ENCODE measurements around the gene CLK4.

DNA sequence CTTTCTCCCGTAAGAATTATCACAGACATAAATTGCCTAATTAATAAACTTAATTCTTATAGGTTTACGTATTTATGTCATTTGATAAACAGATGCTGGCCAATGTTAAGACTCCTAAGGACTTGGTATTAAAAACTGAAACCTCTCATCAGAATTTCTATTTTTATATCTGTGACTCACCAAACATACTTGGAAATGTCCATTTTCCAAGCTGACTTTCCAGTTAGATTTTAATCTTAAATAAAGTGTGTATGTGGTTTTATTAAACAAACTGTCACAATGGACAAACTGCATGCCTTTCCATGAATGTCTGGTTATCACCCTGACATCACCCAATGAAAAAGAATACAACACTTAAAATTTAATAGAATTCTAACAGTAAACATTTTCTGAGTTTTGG lies 24.1 kb downstream of the CLK4 start:
- TF ChIP-seq, protein P1, sequence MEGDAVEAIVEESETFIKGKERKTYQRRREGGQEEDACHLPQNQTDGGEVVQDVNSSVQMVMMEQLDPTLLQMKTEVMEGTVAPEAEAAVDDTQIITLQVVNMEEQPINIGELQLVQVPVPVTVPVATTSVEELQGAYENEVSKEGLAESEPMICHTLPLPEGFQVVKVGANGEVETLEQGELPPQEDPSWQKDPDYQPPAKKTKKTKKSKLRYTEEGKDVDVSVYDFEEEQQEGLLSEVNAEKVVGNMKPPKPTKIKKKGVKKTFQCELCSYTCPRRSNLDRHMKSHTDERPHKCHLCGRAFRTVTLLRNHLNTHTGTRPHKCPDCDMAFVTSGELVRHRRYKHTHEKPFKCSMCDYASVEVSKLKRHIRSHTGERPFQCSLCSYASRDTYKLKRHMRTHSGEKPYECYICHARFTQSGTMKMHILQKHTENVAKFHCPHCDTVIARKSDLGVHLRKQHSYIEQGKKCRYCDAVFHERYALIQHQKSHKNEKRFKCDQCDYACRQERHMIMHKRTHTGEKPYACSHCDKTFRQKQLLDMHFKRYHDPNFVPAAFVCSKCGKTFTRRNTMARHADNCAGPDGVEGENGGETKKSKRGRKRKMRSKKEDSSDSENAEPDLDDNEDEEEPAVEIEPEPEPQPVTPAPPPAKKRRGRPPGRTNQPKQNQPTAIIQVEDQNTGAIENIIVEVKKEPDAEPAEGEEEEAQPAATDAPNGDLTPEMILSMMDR (IDR thresholded peaks at IDR 0.05): no peak
- no peak for TF ChIP-seq POLR2A (IDR thresholded peaks at IDR 0.05)
